Neuronal stem cell (in vitro differentiated cells): Measurements from ENCODE around the gene AMBRA1.

ENCODE experiments used
- DNase-seq: peaks from one replicate; pipeline ENCODE4 v3.0.0-alpha.2; 2013; ENCODE audit warnings: low spot score
- H2AFZ ChIP-seq: one replicate; pipeline ENCODE4 v1.6.1; 2013; ENCODE audit warnings: mild to moderate bottlenecking, low read length, inconsistent platforms
- H2AK5ac ChIP-seq: 2 replicates; pipeline ENCODE4 v1.6.1; 2013; ENCODE audit warnings: low read depth, mild to moderate bottlenecking, inconsistent platforms, low read length, moderate library complexity, mixed read lengths
- H2BK120ac ChIP-seq: 2 replicates; pipeline ENCODE4 v1.6.1; 2013; ENCODE audit warnings: low read depth, mild to moderate bottlenecking, inconsistent platforms, low read length, moderate library complexity, mixed read lengths
- H2BK12ac ChIP-seq: one replicate; pipeline ENCODE4 v1.6.1; 2013; ENCODE audit warnings: low read length, inconsistent platforms
- H2BK15ac ChIP-seq: 2 replicates; pipeline ENCODE4 v1.6.1; 2013; ENCODE audit warnings: mild to moderate bottlenecking, low read length, inconsistent platforms, mixed read lengths
- H2BK5ac ChIP-seq: one replicate; pipeline ENCODE4 v1.6.1; 2013; ENCODE audit warnings: inconsistent platforms, mild to moderate bottlenecking, low read length, moderate library complexity
- H3K14ac ChIP-seq: one replicate; pipeline ENCODE4 v1.6.1; 2013; ENCODE audit warnings: low read length, inconsistent platforms
- H3K18ac ChIP-seq: 2 replicates; pipeline ENCODE4 v1.6.1; 2013; ENCODE audit warnings: low read length, inconsistent platforms
- H3K23ac ChIP-seq: 2 replicates; pipeline ENCODE4 v1.6.1; 2013; ENCODE audit warnings: low read depth, mild to moderate bottlenecking, mixed read lengths, low read length, inconsistent platforms; ENCODE audit not compliant: poor library complexity
- H3K27ac ChIP-seq: replicated peaks from 3 replicates; pipeline ENCODE4 v1.5.1; 2013; ENCODE audit warnings: low read length, inconsistent platforms
- H3K27me3 ChIP-seq, 3 experiments: 2 replicates each; pipeline ENCODE4 v1.6.1; 2013; ENCODE audit warnings: low read length in 3 of 3, mild to moderate bottlenecking in 2 of 3, inconsistent platforms in 1 of 3, low read depth in 1 of 3, mixed read lengths in 1 of 3, moderate library complexity in 1 of 3; ENCODE audit not compliant: control insufficient read depth in 3 of 3, insufficient read depth in 3 of 3
- H3K36me3 ChIP-seq, 2 donors: replicated peaks in 1 of 2; 2 replicates each; pipeline ENCODE4 v1.6.1; 2013; ENCODE audit warnings: low read length in 2 of 2; ENCODE audit not compliant: control insufficient read depth in 2 of 2, insufficient read depth in 2 of 2
- H3K4ac ChIP-seq: 2 replicates; pipeline ENCODE4 v1.6.1; 2013; ENCODE audit warnings: inconsistent platforms, mild to moderate bottlenecking, low read length, moderate library complexity
- H3K4me1 ChIP-seq, 2 donors: 1 replicate in 1 of 2; 2 replicates in 1 of 2; pipeline ENCODE4 v1.6.1; 2013; ENCODE audit warnings: low read length in 2 of 2, low read depth in 1 of 2; ENCODE audit not compliant: control insufficient read depth in 2 of 2, insufficient read depth in 1 of 2
- H3K4me2 ChIP-seq: one replicate; pipeline ENCODE4 v1.6.1; 2013; ENCODE audit warnings: mild to moderate bottlenecking, low read length, inconsistent platforms; ENCODE audit not compliant: insufficient read depth, poor library complexity, severe bottlenecking
- H3K4me3 ChIP-seq, 2 donors: 2 replicates each; pipeline ENCODE4 v1.5.1; 2013; ENCODE audit warnings: low read length in 2 of 2, mild to moderate bottlenecking in 2 of 2, inconsistent platforms in 1 of 2, moderate library complexity in 1 of 2
- H3K79me1 ChIP-seq: one replicate; pipeline ENCODE4 v1.6.1; 2013; ENCODE audit warnings: low read depth, mild to moderate bottlenecking, inconsistent platforms, low read length, moderate library complexity
- H3K9ac ChIP-seq: one replicate; pipeline ENCODE4 v1.6.1; 2013; ENCODE audit warnings: mild to moderate bottlenecking, low read depth, low read length, inconsistent platforms; ENCODE audit not compliant: poor library complexity
- H3K9me3 ChIP-seq, 2 donors: replicated peaks in 1 of 2; 2 replicates each; pipeline versions ENCODE3 to v1.6.1; 2013; ENCODE audit warnings: low read length in 2 of 2, mild to moderate bottlenecking in 2 of 2, inconsistent platforms in 1 of 2, low read depth in 1 of 2, mixed read lengths in 1 of 2, moderate library complexity in 1 of 2; ENCODE audit not compliant: control insufficient read depth in 2 of 2, insufficient read depth in 1 of 2
- H4K8ac ChIP-seq: one replicate; pipeline ENCODE4 v1.6.1; 2013; ENCODE audit warnings: low read depth, mild to moderate bottlenecking, inconsistent platforms, low read length, moderate library complexity
- H4K91ac ChIP-seq: one replicate; pipeline ENCODE4 v1.6.1; 2013; ENCODE audit warnings: low read length, low read depth, mild to moderate bottlenecking, inconsistent platforms; ENCODE audit not compliant: poor library complexity
- WGBS, 2 donors: extraction: QIAGEN DNeasy Blood & Tissue Kit; methylation state at CpG; one replicate each; pipeline ENCODE4 v1.1.7; 2013; ENCODE audit warnings: missing lambda C conversion rate in 2 of 2, mixed read lengths in 1 of 2; ENCODE audit not compliant: insufficient read length in 2 of 2, insufficient replicate concordance in 1 of 2; ENCODE audit errors: extremely low coverage in 2 of 2; 5-methylcytosine and 5-hydroxymethylcytosine counted together

AMBRA1 gene

GRCh38 chr11:46475926-46476545, 117.8 kb downstream of the AMBRA1 start:
- DNase-seq: no peak
- Histone ChIP-seq H2BK120ac (no peak overlapping the region), H3K14ac (no peak overlapping the region), H3K4ac (no peak overlapping the region), H3K23ac (no peak overlapping the region), H2AK5ac (no peak overlapping the region), H3K79me1 (no peaks in the 10 kb centered on the region), H2AFZ (no peak overlapping the region), H3K4me2 (no peak overlapping the region), H3K36me3 (no peaks in the 10 kb centered on the region), H3K4me3 (no peak overlapping the region), H4K8ac (no peak overlapping the region), H3K4me1 (no peaks in the 10 kb centered on the region), H3K27ac (no peak overlapping the region), H2BK15ac (no peak overlapping the region), H4K91ac (no peak overlapping the region), H3K9ac (no peak overlapping the region), H3K9me3 (no peaks in the 10 kb centered on the region), H2BK5ac (no peak overlapping the region), H2BK12ac (no peak overlapping the region), H3K27me3 (no peaks in the 10 kb centered on the region), H3K18ac (no peak overlapping the region)
- no CpG with 5 or more reads among the region's 5 CpGs for WGBS, 2 donors

GRCh38 chr11:46475051-46475925, 118.5 kb downstream of the AMBRA1 start:
- H4K8ac ChIP-seq: no peak overlapping the region
- no peak overlapping the region for H4K91ac ChIP-seq
- no peak overlapping the region for H3K4ac ChIP-seq
- no peak overlapping the region for H3K9ac ChIP-seq
- DNase-seq: no peak
- H3K23ac ChIP-seq: no peak overlapping the region
- H3K36me3 ChIP-seq: no peaks in the 10 kb centered on the region
- no peak overlapping the region for H2BK5ac ChIP-seq
- no peak overlapping the region for H3K18ac ChIP-seq
- H2BK120ac ChIP-seq: no peak overlapping the region
- no peak overlapping the region for H2BK15ac ChIP-seq
- no peak overlapping the region for H3K4me3 ChIP-seq
- no peaks in the 10 kb centered on the region for H3K79me1 ChIP-seq
- H3K4me2 ChIP-seq: no peak overlapping the region
- H3K4me1 ChIP-seq: no peaks in the 10 kb centered on the region
- H2AFZ ChIP-seq: no peak overlapping the region
- no peak overlapping the region for H2BK12ac ChIP-seq
- H2AK5ac ChIP-seq: no peak overlapping the region
- no peak overlapping the region for H3K14ac ChIP-seq
- no peaks in the 10 kb centered on the region for H3K9me3 ChIP-seq
- WGBS, 2 donors: no CpG with 5 or more reads among the region's 7 CpGs
- no peak overlapping the region for H3K27ac ChIP-seq
- no peaks in the 10 kb centered on the region for H3K27me3 ChIP-seq

GRCh38 chr11:46472662-46472994, 121.2 kb downstream of the AMBRA1 start:
- no peaks in the 10 kb centered on the region for H3K79me1 ChIP-seq
- no peak overlapping the region for H3K27ac ChIP-seq
- no peak overlapping the region for H3K4me3 ChIP-seq

GRCh38 chr11:46471943-46472661, 121.7 kb downstream of the AMBRA1 start:
- H2AK5ac ChIP-seq: no peak overlapping the region
- H3K79me1 ChIP-seq: no peaks in the 10 kb centered on the region
- H2BK12ac ChIP-seq: no peak overlapping the region
- WGBS, 2 donors: no CpG with 5 or more reads among the region's 5 CpGs
- H3K4ac ChIP-seq: no peak overlapping the region
- no peak overlapping the region for H4K91ac ChIP-seq
- no peak overlapping the region for H3K23ac ChIP-seq
- H3K18ac ChIP-seq: no peak overlapping the region
- no peak overlapping the region for H3K4me2 ChIP-seq
- no peaks in the 10 kb centered on the region for H3K4me1 ChIP-seq
- no peak overlapping the region for H2BK15ac ChIP-seq
- no peak overlapping the region for H2AFZ ChIP-seq
- no peak for DNase-seq
- no peak overlapping the region for H3K4me3 ChIP-seq
- H3K27ac ChIP-seq: no peak overlapping the region
- H2BK5ac ChIP-seq: no peak overlapping the region
- no peak overlapping the region for H3K14ac ChIP-seq
- no peaks in the 10 kb centered on the region for H3K9me3 ChIP-seq
- H2BK120ac ChIP-seq: no peak overlapping the region
- H4K8ac ChIP-seq: no peak overlapping the region
- H3K36me3 ChIP-seq: peaks cover 0 to 12% of the 10 kb centered on the region in 2 donors
- no peak overlapping the region for H3K9ac ChIP-seq
- H3K27me3 ChIP-seq: no peaks in the 10 kb centered on the region

More at GRCh38 chr11:46472662-46472994, 121.2 kb downstream of the AMBRA1 start:
- no peak overlapping the region for H2BK5ac ChIP-seq
- peaks cover 0 to 10% of the 10 kb centered on the region in 2 donors for H3K36me3 ChIP-seq
- H4K8ac ChIP-seq: no peak overlapping the region
- H2BK12ac ChIP-seq: no peak overlapping the region
- no peak overlapping the region for H2AFZ ChIP-seq
- no peak overlapping the region for H3K9ac ChIP-seq
- DNase-seq: no peak
- H2BK120ac ChIP-seq: no peak overlapping the region
- H3K18ac ChIP-seq: no peak overlapping the region
- H3K4ac ChIP-seq: no peak overlapping the region
- H3K27me3 ChIP-seq: no peaks in the 10 kb centered on the region
- H3K4me2 ChIP-seq: no peak overlapping the region
- H2BK15ac ChIP-seq: no peak overlapping the region
- no peak overlapping the region for H4K91ac ChIP-seq
- H3K23ac ChIP-seq: no peak overlapping the region
- H3K14ac ChIP-seq: no peak overlapping the region
- no peaks in the 10 kb centered on the region for H3K9me3 ChIP-seq
- H3K4me1 ChIP-seq: no peaks in the 10 kb centered on the region
- H2AK5ac ChIP-seq: no peak overlapping the region
- WGBS, 2 donors: no CpG with 5 or more reads among the region's 1 CpG
